A673 (cell line): ENCODE results near the gene OXCT2. TPM values are rescaled to one million over a fixed set of nuclear protein-coding genes. Genes with fewer than 3 reads are reported as not detected.
"Not testable (repeated sequence)": the region's sequence is repeated elsewhere in the genome, so short reads cannot be mapped to it uniquely, and the experiment has no call there.

Experiments
- BruUV-seq: library from RNA; stranded (reverse); fragments of 400-500 nt; replicated peaks from 2 replicates; lab custom pipeline; 2021; lab: Mats Ljungman, UMichigan
- CTCF ChIA-PET: fragments of 300-600 bp; sonication (Branson Sonifier 250); formaldehyde crosslinking; loops from one replicate; lab custom pipeline; 2022; ENCODE audit warnings: antibody characterized with exemption; lab: Charles Lee
- POLR2A ChIA-PET: fragments of 300-600 bp; sonication (Branson Sonifier 250); formaldehyde crosslinking; loops from one replicate; lab custom pipeline; 2022; ENCODE audit warnings: antibody characterized with exemption; ENCODE audit not compliant: low non-redundant PET; lab: Charles Lee
- DNase-seq: peaks from one replicate; pipeline ENCODE4 v3.0.0-alpha.2; 2015; ENCODE audit warnings: low spot score
- H3K27ac ChIP-seq: fragments of 200-600 bp; sonication (generic); 2 replicates; pipeline ENCODE4 v1.5.1; 2016; ENCODE audit warnings: mixed run types, low read depth, mild to moderate bottlenecking, mixed read lengths, antibody characterized with exemption, low read length; ENCODE audit not compliant: poor library complexity, severe bottlenecking
- H3K27me3 ChIP-seq: fragments of 200-600 bp; sonication (generic); replicated peaks from 2 replicates; pipeline ENCODE4 v1.6.1; 2017; ENCODE audit warnings: mixed run types, low read depth, mild to moderate bottlenecking, mixed read lengths, antibody characterized with exemption, low read length; ENCODE audit not compliant: insufficient read depth, poor library complexity
- H3K36me3 ChIP-seq: fragments of 200-600 bp; sonication (generic); 2 replicates; pipeline ENCODE4 v1.6.1; 2016; ENCODE audit warnings: mixed run types, mild to moderate bottlenecking, mixed read lengths, antibody characterized with exemption, low read length; ENCODE audit not compliant: insufficient read depth, poor library complexity, severe bottlenecking
- H3K4me1 ChIP-seq: fragments of 200-600 bp; sonication (generic); 2 replicates; pipeline ENCODE4 v1.6.1; 2017; ENCODE audit warnings: mixed run types, mild to moderate bottlenecking, mixed read lengths, antibody characterized with exemption, low read length; ENCODE audit not compliant: insufficient read depth, poor library complexity, severe bottlenecking
- H3K4me3 ChIP-seq: fragments of 200-600 bp; sonication (generic); 2 replicates; pipeline ENCODE4 v1.5.1; 2016; ENCODE audit warnings: low read depth, mixed run types, mild to moderate bottlenecking, mixed read lengths, low read length; ENCODE audit not compliant: poor library complexity, severe bottlenecking
- H3K9me3 ChIP-seq: fragments of 200-600 bp; sonication (generic); 2 replicates; pipeline ENCODE4 v1.6.1; 2016; ENCODE audit warnings: mixed run types, low read depth, mild to moderate bottlenecking, mixed read lengths, antibody characterized with exemption, low read length; ENCODE audit not compliant: poor library complexity, severe bottlenecking
- EZH2 ChIP-seq: fragments of 200-600 bp; sonication (generic); IDR thresholded peaks from 2 replicates; pipeline ENCODE4 v1.6.1; 2017; ENCODE audit warnings: borderline replicate concordance, low read depth, mild to moderate bottlenecking, mixed read lengths, antibody characterized with exemption, low read length; ENCODE audit not compliant: poor library complexity, severe bottlenecking
- intact Hi-C: fragments of 100-400 bp; cut with micrococcal nuclease; formaldehyde crosslinking; loops from one replicate; pipeline ENCODE4 v1.10.0; 2022; ENCODE audit not compliant: unreplicated experiment
- total RNA-seq: library from RNA; stranded (reverse); gene quantifications from 2 replicates; pipeline ENCODE4 v1.2.3, GENCODE V29; 2021
- TF ChIP-seq, protein P1 (sequence below): fragments of 300-800, 200-600 bp; sonication (generic); conservative IDR thresholded peaks from 2 replicates; pipeline ENCODE4 v1.5.1; 2017; ENCODE audit warnings: low read depth, mild to moderate bottlenecking, antibody characterized with exemption, low read length, moderate library complexity, mixed read lengths

Gene OXCT2
- total RNA-seq, 1 experiment from 2014 or later, result not detected

DNA sequence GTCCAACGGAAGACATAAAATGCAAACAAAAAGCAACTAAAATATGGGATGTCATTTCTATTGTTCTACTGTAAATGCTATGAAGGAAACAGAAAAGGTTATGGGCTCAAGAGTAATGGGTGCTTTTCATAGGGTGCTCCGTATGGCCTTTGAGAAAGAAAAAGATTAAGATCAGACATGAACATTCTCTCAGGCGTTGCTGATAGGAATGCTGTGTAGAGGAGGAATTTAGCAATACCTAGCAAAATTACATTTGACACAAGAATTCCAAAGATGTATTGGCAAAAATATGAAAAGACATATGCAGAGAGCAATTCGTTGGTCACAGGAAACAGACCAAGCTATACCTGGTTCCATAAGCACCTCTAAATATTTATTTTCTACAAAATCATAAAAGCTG lies 5.7 kb upstream of the OXCT2 start:
- Histone ChIP-seq H3K9me3 (no peaks in the 10 kb centered on the region), H3K27me3 (no peaks in the 10 kb centered on the region), H3K4me3 (no peak overlapping the region), H3K27ac (no peak overlapping the region), H3K4me1 (no peaks in the 10 kb centered on the region), H3K36me3 (no peaks in the 10 kb centered on the region)
- DNase-seq, result no peak
- BruUV-seq, result no TSS peak
- ChIA-PET CTCF (no interaction called here), POLR2A (no interaction called here)
- intact Hi-C loops, result no loop called here
- TF ChIP-seq, protein P1, sequence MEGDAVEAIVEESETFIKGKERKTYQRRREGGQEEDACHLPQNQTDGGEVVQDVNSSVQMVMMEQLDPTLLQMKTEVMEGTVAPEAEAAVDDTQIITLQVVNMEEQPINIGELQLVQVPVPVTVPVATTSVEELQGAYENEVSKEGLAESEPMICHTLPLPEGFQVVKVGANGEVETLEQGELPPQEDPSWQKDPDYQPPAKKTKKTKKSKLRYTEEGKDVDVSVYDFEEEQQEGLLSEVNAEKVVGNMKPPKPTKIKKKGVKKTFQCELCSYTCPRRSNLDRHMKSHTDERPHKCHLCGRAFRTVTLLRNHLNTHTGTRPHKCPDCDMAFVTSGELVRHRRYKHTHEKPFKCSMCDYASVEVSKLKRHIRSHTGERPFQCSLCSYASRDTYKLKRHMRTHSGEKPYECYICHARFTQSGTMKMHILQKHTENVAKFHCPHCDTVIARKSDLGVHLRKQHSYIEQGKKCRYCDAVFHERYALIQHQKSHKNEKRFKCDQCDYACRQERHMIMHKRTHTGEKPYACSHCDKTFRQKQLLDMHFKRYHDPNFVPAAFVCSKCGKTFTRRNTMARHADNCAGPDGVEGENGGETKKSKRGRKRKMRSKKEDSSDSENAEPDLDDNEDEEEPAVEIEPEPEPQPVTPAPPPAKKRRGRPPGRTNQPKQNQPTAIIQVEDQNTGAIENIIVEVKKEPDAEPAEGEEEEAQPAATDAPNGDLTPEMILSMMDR, result no peak
- no peak for TF ChIP-seq EZH2

DNA sequence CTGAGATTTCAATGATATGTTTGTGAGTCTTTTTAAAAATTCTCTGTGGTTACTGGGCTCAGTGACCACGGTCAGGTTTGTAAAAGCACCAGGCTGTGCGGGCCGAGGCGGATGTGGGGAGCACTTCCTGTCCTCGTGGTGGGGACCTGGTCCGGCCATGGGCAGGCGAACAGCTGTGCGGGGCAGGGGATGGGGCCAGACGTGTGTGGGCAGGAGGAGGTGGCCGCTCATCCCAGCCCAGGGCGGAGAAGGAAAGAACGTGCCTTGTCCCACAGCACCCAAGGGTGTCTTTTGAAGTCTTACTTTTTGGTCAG lies 5.2 kb upstream of the OXCT2 start:
- Histone ChIP-seq H3K36me3 (no peaks in the 10 kb centered on the region), H3K4me3 (no peak overlapping the region), H3K9me3 (no peaks in the 10 kb centered on the region), H3K27me3 (no peaks in the 10 kb centered on the region), H3K4me1 (no peaks in the 10 kb centered on the region), H3K27ac (no peak overlapping the region)
- TF ChIP-seq EZH2, result no peak
- TF ChIP-seq, protein P1, result no peak
- ChIA-PET CTCF (no interaction called here), POLR2A (no interaction called here)
- no peak for DNase-seq
- intact Hi-C loops, result no loop called here
- no TSS peak for BruUV-seq

DNA sequence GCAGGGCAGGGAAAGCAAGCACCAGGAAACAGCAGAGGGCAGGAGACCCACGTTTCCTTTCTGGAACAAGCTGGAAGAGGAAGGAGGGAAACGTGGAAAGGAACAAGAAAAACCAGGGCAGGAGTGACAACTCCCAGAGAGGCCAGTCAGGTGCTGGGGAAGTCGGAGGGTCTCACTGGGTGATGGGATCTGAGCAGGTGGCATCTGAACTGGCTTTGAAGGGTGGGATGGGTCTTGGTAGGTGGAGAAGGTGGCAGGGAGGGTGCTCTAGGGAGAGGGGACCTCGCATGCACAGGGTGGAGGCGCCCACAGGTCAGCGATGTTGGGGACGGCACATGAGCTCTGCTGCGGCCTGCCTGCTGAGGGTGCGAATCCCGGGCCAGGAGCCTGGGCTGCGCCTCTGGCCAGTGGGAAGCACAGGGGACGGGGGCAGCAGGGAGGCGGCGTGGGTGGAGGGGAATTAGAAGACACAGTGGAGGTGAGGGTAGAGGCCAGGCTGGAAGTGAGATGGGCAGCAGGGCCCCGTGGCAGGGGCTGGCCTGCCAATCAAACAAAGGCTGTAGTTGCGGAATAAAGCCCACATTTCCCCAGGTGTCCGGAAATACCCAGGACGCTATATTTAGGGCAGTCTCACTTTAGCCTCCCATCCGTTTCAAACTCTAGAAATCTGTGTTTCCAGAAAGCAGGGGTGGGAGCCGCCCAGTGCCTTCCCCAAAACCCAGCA lies 4.7 kb upstream of the OXCT2 start:
- intact Hi-C loops, result not testable (repeated sequence)

DNA sequence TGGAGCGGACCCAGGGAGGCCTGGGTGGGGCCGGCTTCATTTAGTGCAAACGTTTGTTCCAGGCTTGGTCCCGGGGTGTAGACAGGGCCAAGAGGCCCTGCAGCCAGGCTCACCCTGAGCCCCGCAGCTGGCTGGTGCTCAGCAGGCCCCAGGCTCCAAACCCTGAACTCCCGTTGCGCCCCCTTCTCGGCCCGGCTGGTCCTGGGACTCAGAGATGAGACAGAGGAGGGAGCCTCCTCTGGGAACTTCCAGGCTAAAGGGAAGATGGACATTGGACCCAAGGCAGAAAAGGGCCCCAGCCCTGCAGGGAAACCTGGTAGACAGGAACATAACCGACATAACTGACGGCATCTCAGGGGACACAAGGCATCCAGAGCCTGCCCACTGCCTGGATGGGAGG lies 4.0 kb upstream of the OXCT2 start:
- DNase-seq, intact Hi-C loops, H3K4me1 ChIP-seq, H3K36me3 ChIP-seq, H3K27me3 ChIP-seq, H3K27ac ChIP-seq, POLR2A ChIA-PET, CTCF ChIA-PET, H3K9me3 ChIP-seq, H3K4me3 ChIP-seq, BruUV-seq: not testable (repeated sequence)

More for the DNA sequence above, 4.7 kb upstream of the OXCT2 start:
- H3K4me3 ChIP-seq, H3K4me1 ChIP-seq, POLR2A ChIA-PET, H3K27me3 ChIP-seq, DNase-seq, H3K36me3 ChIP-seq, H3K27ac ChIP-seq, CTCF ChIA-PET, BruUV-seq, H3K9me3 ChIP-seq: not testable (repeated sequence)

DNA sequence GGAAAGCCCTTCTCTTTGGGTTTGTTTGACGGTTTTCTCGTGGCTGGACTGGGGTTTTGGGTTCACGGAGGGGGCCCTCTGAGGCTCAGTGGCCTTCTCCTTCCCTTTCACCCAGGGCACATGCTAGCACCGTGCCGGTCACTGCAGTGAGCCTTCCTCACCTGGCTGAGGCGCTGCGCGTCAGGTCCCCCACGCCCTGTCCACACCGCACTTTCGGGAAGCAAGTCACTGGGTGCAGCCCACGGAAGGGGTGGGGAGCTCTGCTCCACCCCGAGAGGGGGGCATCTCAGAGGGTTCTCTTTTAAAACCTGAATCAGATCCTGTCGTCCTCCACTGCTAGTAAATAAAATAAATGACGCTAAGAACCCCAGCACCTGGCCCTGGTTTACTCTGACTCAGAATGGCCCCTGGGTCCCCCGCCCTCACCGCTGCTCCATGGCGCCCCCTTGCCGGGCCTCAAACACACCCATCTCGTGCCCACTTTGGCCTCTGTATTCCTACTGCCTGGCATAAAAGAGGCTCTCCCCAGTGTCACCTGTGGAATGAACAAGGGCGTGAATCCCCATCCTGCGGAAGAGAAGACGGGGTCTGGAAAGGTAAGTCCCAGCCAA lies 2.3 kb upstream of the OXCT2 start:
- H3K27me3 ChIP-seq, H3K27ac ChIP-seq, DNase-seq, H3K4me1 ChIP-seq, H3K9me3 ChIP-seq, BruUV-seq, H3K36me3 ChIP-seq, CTCF ChIA-PET, H3K4me3 ChIP-seq, POLR2A ChIA-PET, intact Hi-C loops: not testable (repeated sequence)
